ENCODE results near the gene DUSP22.

DUSP22 gene

GRCh38 chr6:297571-298232 is 5.4 kb downstream of the DUSP22 start:
- Histone ChIP-seq H3K27ac (ENCODE audit: insufficient read depth, low read depth, low read length, poor library complexity, severe bottlenecking) (no peak overlapping the region), H3K27me3 (ENCODE audit: control insufficient read depth, insufficient read depth, low read length, poor library complexity, severe bottlenecking) (no peaks in the 10 kb centered on the region), H3K4me3 (ENCODE audit: insufficient read depth, low read depth, low read length) (no peak overlapping the region), H3K36me3 (ENCODE audit: control insufficient read depth, insufficient read depth, low read length) (no peaks in the 10 kb centered on the region), H3K4me1 (ENCODE audit: control insufficient read depth, insufficient read depth, low read length) (peaks cover 16% of the 10 kb centered on the region), H3K9me3 (ENCODE audit: control insufficient read depth, low read length) (no peaks in the 10 kb centered on the region)
- WGBS, 2 experiments: 69 to 74% methylated on average over 5 to 6 of the region's 6 CpGs

GRCh38 chr6:298233-299103 is 6.2 kb downstream of the DUSP22 start:
- 79 to 80% methylated on average over 11 of the region's 11 CpGs for WGBS, 2 experiments
- no peaks in the 10 kb centered on the region for H3K36me3 ChIP-seq (ENCODE audit: control insufficient read depth, insufficient read depth, low read length)

DNA sequence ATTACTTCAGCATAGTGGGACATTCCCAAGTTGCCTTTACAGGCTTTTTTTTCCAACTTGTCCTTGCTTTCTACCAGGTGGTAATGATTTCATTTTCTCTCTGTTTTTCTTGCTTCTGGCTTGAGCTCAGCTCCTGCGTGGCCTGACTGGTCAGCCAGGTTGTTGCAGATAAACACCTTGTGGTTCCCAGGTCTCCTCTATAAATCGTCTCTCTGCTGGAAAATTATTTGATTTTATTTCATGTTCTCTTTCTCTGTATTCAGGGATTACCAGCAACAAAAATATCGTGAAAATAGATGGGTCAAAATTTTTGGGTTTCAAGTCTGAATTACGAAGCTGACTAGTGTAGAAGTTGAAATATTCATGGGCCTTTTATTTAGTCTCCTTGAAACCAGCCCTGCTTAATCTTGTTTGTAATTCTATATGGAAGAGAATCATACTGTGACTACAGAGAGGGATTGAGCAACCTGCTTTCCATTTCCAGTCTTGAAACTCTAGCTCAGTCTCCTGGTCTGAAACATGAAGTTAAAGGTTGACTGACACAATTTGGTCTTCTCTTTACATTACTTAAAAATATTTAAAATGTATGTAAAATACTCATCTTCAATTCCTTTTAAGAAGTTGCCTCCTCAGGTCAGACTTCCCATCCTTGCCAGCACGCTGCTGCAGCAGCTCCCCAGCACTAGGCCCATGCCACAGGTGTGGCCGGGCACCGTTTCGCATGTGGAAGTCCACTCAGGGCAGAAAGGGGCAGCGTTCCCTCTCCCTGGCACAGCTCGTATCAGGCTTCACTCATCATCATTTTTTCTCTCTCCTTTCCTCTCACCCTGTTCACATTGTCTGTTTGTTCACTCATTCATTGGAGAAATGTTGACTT is 7.1 kb downstream of the DUSP22 start:
- no peaks in the 10 kb centered on the region for H3K36me3 ChIP-seq (ENCODE audit: control insufficient read depth, insufficient read depth, low read length)
- 83 to 86% methylated on average over 10 of the region's 10 CpGs for WGBS, 2 experiments
- H3K4me1 ChIP-seq (ENCODE audit: control insufficient read depth, insufficient read depth, low read length): peaks cover 16% of the 10 kb centered on the region
- H3K27ac ChIP-seq (ENCODE audit: insufficient read depth, low read depth, low read length, poor library complexity, severe bottlenecking): no peak overlapping the region
- H3K4me3 ChIP-seq (ENCODE audit: insufficient read depth, low read depth, low read length): no peak overlapping the region
- no peaks in the 10 kb centered on the region for H3K27me3 ChIP-seq (ENCODE audit: control insufficient read depth, insufficient read depth, low read length, poor library complexity, severe bottlenecking)
- no peaks in the 10 kb centered on the region for H3K9me3 ChIP-seq (ENCODE audit: control insufficient read depth, low read length)

More at GRCh38 chr6:298233-299103, 6.2 kb downstream of the DUSP22 start:
- Histone ChIP-seq H3K27ac (ENCODE audit: insufficient read depth, low read depth, low read length, poor library complexity, severe bottlenecking) (no peak overlapping the region), H3K4me3 (ENCODE audit: insufficient read depth, low read depth, low read length) (no peak overlapping the region), H3K4me1 (ENCODE audit: control insufficient read depth, insufficient read depth, low read length) (peaks cover 16% of the 10 kb centered on the region), H3K9me3 (ENCODE audit: control insufficient read depth, low read length) (no peaks in the 10 kb centered on the region), H3K27me3 (ENCODE audit: control insufficient read depth, insufficient read depth, low read length, poor library complexity, severe bottlenecking) (no peaks in the 10 kb centered on the region)

DNA sequence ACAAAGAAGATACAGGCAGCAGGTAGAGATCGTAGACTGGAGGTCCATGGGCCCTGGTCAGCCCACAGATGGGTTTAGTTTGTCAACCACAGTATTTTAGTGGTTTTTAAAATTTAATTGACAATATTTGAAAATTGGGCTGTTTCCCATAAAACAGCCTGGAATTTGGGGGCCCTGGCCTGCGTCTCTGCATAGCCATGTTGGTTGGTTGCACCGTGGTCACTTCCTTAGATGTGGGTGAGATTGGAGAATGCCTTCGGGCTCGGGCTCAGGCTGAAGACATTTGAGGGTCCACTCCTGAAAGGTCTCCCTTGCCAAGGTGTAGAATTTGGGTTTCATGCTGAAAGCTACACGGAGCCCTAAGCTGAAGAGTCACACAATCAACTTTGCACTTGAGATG is 7.7 kb downstream of the DUSP22 start:
- Histone ChIP-seq H3K36me3 (ENCODE audit: control insufficient read depth, insufficient read depth, low read length) (no peaks in the 10 kb centered on the region), H3K4me1 (ENCODE audit: control insufficient read depth, insufficient read depth, low read length) (peaks cover 16% of the 10 kb centered on the region), H3K4me3 (ENCODE audit: insufficient read depth, low read depth, low read length) (no peak overlapping the region), H3K27ac (ENCODE audit: insufficient read depth, low read depth, low read length, poor library complexity, severe bottlenecking) (no peak overlapping the region), H3K27me3 (ENCODE audit: control insufficient read depth, insufficient read depth, low read length, poor library complexity, severe bottlenecking) (no peaks in the 10 kb centered on the region), H3K9me3 (ENCODE audit: control insufficient read depth, low read length) (no peaks in the 10 kb centered on the region)
- WGBS, 2 experiments: 90 to 91% methylated on average over 6 of the region's 6 CpGs

GRCh38 chr6:300494-301198 is 8.4 kb downstream of the DUSP22 start:
- Histone ChIP-seq H3K27me3 (ENCODE audit: control insufficient read depth, insufficient read depth, low read length, poor library complexity, severe bottlenecking) (no peaks in the 10 kb centered on the region), H3K27ac (ENCODE audit: insufficient read depth, low read depth, low read length, poor library complexity, severe bottlenecking) (no peak overlapping the region), H3K9me3 (ENCODE audit: control insufficient read depth, low read length) (no peaks in the 10 kb centered on the region), H3K4me1 (ENCODE audit: control insufficient read depth, insufficient read depth, low read length) (peaks cover 16% of the 10 kb centered on the region), H3K36me3 (ENCODE audit: control insufficient read depth, insufficient read depth, low read length) (no peaks in the 10 kb centered on the region), H3K4me3 (ENCODE audit: insufficient read depth, low read depth, low read length) (no peak overlapping the region)
- 90 to 92% methylated on average over 10 of the region's 10 CpGs for WGBS, 2 experiments

DNA sequence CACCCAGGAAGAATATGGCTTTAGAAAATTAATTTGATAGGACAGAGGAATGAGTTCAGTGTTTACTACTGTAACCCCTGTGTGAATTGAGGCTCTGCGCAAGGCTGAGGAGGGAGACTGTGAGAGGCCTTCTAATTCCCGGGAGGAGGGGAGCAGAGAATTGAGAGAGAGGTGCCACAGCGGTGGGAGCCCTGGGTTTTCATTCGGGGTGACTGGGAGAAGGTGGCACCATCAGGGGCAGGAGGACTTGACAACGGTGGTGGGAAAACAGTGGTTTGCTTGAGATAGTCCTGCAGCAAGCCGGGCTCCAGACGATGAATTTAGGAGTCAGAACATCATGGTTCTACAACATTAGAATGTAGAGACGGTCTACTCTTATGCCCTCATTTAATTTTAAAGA is 9.2 kb downstream of the DUSP22 start:
- Histone ChIP-seq H3K4me3 (ENCODE audit: insufficient read depth, low read depth, low read length) (no peak overlapping the region), H3K27me3 (ENCODE audit: control insufficient read depth, insufficient read depth, low read length, poor library complexity, severe bottlenecking) (no peaks in the 10 kb centered on the region), H3K4me1 (ENCODE audit: control insufficient read depth, insufficient read depth, low read length) (peaks cover 11% of the 10 kb centered on the region), H3K36me3 (ENCODE audit: control insufficient read depth, insufficient read depth, low read length) (no peaks in the 10 kb centered on the region), H3K27ac (ENCODE audit: insufficient read depth, low read depth, low read length, poor library complexity, severe bottlenecking) (no peak overlapping the region), H3K9me3 (ENCODE audit: control insufficient read depth, low read length) (no peaks in the 10 kb centered on the region)
- WGBS, 2 experiments: 91% methylated on average over 7 to 8 of the region's 8 CpGs

DNA sequence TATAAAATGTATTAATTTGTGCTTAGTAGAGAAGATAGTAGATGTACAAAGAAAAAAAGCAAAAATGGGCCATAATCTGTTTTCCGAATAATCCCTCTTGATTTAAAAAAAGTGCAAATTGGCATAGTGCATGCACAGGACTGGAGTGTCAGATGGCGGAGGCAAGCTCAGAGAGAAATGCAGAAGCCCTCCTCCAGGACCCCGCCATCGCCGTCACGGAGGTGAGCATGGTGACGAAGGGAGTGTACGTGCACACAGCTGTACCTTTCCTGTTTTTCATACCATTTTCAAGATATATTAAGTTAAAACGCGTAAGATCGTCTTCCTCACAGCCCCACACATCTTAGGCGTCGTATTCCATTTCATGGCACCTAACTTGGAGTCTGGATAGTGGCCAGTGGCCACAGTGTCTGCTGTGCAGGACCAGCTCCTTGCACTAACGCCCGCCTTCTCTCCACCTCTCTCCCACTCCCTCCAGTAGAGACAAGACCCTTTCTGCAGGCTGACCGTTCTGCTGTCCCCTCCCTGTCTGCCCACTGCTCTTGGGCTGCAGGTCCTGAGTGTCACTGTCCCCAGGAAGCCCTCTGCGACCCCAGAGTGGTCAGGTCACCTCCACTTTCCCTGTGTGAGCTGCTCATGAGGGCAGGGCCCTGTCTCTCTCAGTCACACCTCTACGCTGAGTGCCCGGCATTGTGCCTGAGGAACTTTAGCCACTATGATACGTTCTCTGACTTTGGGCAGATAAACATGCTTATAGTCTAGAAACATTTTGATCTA is 9.8 kb downstream of the DUSP22 start:
- H3K4me1 ChIP-seq (ENCODE audit: control insufficient read depth, insufficient read depth, low read length): peaks cover 9% of the 10 kb centered on the region
- H3K4me3 ChIP-seq (ENCODE audit: insufficient read depth, low read depth, low read length): no peak overlapping the region
- 91 to 92% methylated on average over 20 of the region's 20 CpGs for WGBS, 2 experiments
- H3K27ac ChIP-seq (ENCODE audit: insufficient read depth, low read depth, low read length, poor library complexity, severe bottlenecking): no peak overlapping the region
- H3K36me3 ChIP-seq (ENCODE audit: control insufficient read depth, insufficient read depth, low read length): no peaks in the 10 kb centered on the region
- no peaks in the 10 kb centered on the region for H3K9me3 ChIP-seq (ENCODE audit: control insufficient read depth, low read length)
- H3K27me3 ChIP-seq (ENCODE audit: control insufficient read depth, insufficient read depth, low read length, poor library complexity, severe bottlenecking): no peaks in the 10 kb centered on the region

DNA sequence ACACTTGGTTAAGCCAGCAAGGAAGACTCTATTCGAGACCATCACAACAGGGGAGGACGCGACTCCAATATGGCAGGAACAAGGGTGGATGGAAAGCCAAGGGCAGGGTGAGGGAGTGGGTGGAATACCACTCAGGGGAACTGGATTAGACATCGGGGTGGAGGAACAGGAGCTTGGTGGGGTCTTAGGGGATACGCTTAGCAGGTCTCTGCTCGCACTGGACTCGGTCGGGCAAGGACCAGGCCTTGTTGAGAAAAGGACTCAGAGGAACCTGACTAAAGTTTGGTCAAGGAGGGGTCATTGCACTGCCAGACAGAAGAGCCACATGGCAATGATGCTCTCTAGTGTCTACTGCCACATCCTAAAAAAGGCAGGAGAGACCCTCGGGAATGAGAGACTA is 10.5 kb downstream of the DUSP22 start:
- WGBS, 2 experiments: 90 to 91% methylated on average over 9 of the region's 9 CpGs
- H3K27ac ChIP-seq (ENCODE audit: insufficient read depth, low read depth, low read length, poor library complexity, severe bottlenecking): no peak overlapping the region
- no peaks in the 10 kb centered on the region for H3K27me3 ChIP-seq (ENCODE audit: control insufficient read depth, insufficient read depth, low read length, poor library complexity, severe bottlenecking)
- no peaks in the 10 kb centered on the region for H3K9me3 ChIP-seq (ENCODE audit: control insufficient read depth, low read length)
- H3K4me1 ChIP-seq (ENCODE audit: control insufficient read depth, insufficient read depth, low read length): peaks cover 8% of the 10 kb centered on the region
- no peaks in the 10 kb centered on the region for H3K36me3 ChIP-seq (ENCODE audit: control insufficient read depth, insufficient read depth, low read length)
- no peak overlapping the region for H3K4me3 ChIP-seq (ENCODE audit: insufficient read depth, low read depth, low read length)

GRCh38 chr6:303263-303662 is 11.0 kb downstream of the DUSP22 start:
- Histone ChIP-seq H3K9me3 (ENCODE audit: control insufficient read depth, low read length) (no peaks in the 10 kb centered on the region), H3K27ac (ENCODE audit: insufficient read depth, low read depth, low read length, poor library complexity, severe bottlenecking) (no peak overlapping the region), H3K4me3 (ENCODE audit: insufficient read depth, low read depth, low read length) (no peak overlapping the region), H3K27me3 (ENCODE audit: control insufficient read depth, insufficient read depth, low read length, poor library complexity, severe bottlenecking) (no peaks in the 10 kb centered on the region), H3K4me1 (ENCODE audit: control insufficient read depth, insufficient read depth, low read length) (peaks cover 3% of the 10 kb centered on the region), H3K36me3 (ENCODE audit: control insufficient read depth, insufficient read depth, low read length) (no peaks in the 10 kb centered on the region)
- whole genome bisulfite sequencing, 2 experiments: 90 to 94% methylated on average over 9 of the region's 9 CpGs

Measured in ectodermal cell (in vitro differentiated cells).